Mesendoderm (in vitro differentiated cells): ENCODE measurements around the gene OPRL1.

ENCODE experiments used
- DNase-seq: peaks from one replicate; pipeline ENCODE4 v3.0.0; 2013
- H2AK5ac ChIP-seq: 2 replicates; pipeline ENCODE4 v1.6.1; 2013; ENCODE audit warnings: low read length, inconsistent platforms
- H2BK120ac ChIP-seq: 2 replicates; pipeline ENCODE4 v1.6.1; 2013; ENCODE audit warnings: low read depth, mild to moderate bottlenecking, low read length, moderate library complexity, mixed read lengths
- H2BK15ac ChIP-seq: replicated peaks from 2 replicates; pipeline ENCODE4 v1.6.1; 2013; ENCODE audit warnings: low read depth, mild to moderate bottlenecking, moderate library complexity
- H2BK5ac ChIP-seq: 2 replicates; pipeline ENCODE4 v1.6.1; 2013; ENCODE audit warnings: low read length, inconsistent platforms
- H3K18ac ChIP-seq: 2 replicates; pipeline ENCODE4 v1.6.1; 2013; ENCODE audit warnings: mild to moderate bottlenecking, low read length, mixed read lengths
- H3K23ac ChIP-seq: one replicate; pipeline ENCODE4 v1.6.1; 2013; ENCODE audit warnings: low read length
- H3K27ac ChIP-seq: 2 replicates; pipeline ENCODE4 v1.5.1; 2013; ENCODE audit warnings: low read depth, mild to moderate bottlenecking, inconsistent platforms, low read length, moderate library complexity
- H3K27me3 ChIP-seq: 2 replicates; pipeline ENCODE4 v1.6.1; 2013; ENCODE audit warnings: low read length, control low read depth, mild to moderate bottlenecking, inconsistent platforms; ENCODE audit not compliant: insufficient read depth, poor library complexity
- H3K36me3 ChIP-seq: 2 replicates; pipeline ENCODE4 v1.6.1; 2013; ENCODE audit warnings: low read length, inconsistent platforms; ENCODE audit not compliant: control insufficient read depth, insufficient read depth
- H3K4ac ChIP-seq: one replicate; pipeline ENCODE4 v1.6.1; 2013; ENCODE audit warnings: low read depth, mild to moderate bottlenecking, low read length, moderate library complexity
- H3K4me1 ChIP-seq: 2 replicates; pipeline ENCODE4 v1.6.1; 2013; ENCODE audit warnings: low read depth, low read length, inconsistent platforms; ENCODE audit not compliant: control insufficient read depth
- H3K4me2 ChIP-seq: 2 replicates; pipeline ENCODE4 v1.6.1; 2013; ENCODE audit warnings: low read length
- H3K4me3 ChIP-seq: 2 replicates; pipeline ENCODE4 v1.5.1; 2013; ENCODE audit warnings: mild to moderate bottlenecking, low read length
- H3K56ac ChIP-seq: one replicate; pipeline ENCODE4 v1.6.1; 2013; ENCODE audit warnings: low read length
- H3K79me1 ChIP-seq: 2 replicates; pipeline ENCODE4 v1.6.1; 2013; ENCODE audit warnings: low read length, inconsistent platforms
- H3K79me2 ChIP-seq: 2 replicates; pipeline ENCODE4 v1.6.1; 2013; ENCODE audit warnings: mild to moderate bottlenecking, low read length; ENCODE audit not compliant: control insufficient read depth, insufficient read depth
- H3K9ac ChIP-seq: 2 replicates; pipeline ENCODE4 v1.6.1; 2013; ENCODE audit warnings: low read length, inconsistent platforms
- H4K5ac ChIP-seq: one replicate; pipeline ENCODE4 v1.6.1; 2013; ENCODE audit warnings: low read length
- H4K8ac ChIP-seq: one replicate; pipeline ENCODE4 v1.6.1; 2013; ENCODE audit warnings: low read depth, mild to moderate bottlenecking, control low read depth, low read length, moderate library complexity
- WGBS: extraction: QIAGEN DNeasy Blood & Tissue Kit; methylation state at CpG from one replicate; pipeline ENCODE4 v1.1.7; 2013; ENCODE audit warnings: low lambda C conversion rate, missing lambda C conversion rate; ENCODE audit not compliant: insufficient coverage; ENCODE audit errors: extremely low coverage; 5-methylcytosine and 5-hydroxymethylcytosine counted together

Gene OPRL1

DNA sequence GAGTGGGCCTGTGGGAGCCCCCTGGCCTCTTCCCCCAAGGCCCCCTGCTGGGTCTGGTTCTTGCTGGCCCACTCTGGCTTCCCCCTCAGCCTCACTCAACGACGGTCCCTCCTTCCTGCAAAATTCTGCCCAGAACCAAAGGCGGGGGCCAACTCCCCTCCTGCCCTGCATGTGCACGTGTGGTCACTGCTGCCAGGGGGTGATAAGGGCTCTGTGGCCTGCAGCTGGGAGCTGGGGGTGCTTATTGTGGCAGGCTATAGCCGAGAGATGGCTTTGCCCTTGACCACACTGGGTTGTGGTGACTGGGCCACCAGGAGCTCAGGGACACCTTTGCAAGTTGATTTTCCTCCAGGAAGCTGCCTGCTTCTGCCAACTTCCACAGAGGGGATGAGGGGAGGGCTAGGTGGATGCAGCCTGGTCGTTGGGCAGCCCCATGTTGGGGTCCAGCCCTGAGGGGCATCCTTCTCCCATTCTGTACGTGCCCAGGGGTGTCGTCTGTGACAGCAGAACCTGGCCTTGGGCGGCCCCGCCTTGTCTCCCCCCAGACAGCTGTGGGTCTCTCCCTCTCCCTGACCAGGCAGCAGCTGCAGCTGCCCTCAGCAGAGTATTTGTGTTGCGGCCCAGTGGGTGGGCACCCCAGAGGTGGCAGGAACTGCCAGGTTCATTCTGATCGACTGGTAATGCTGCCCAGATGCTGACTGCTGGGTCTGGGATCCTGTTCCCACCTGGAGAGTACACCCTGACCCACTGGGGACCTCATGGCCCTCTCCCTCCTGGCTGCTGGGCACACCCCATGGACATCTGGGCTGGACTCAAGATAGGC, 11.3 kb upstream of the OPRL1 start:
- H3K23ac ChIP-seq = no peak overlapping the region
- H3K27ac ChIP-seq = no peak overlapping the region
- no peak overlapping the region for H2BK5ac ChIP-seq
- H3K27me3 ChIP-seq = no peaks in the 10 kb centered on the region
- no peak overlapping the region for H4K5ac ChIP-seq
- no peak overlapping the region for H2AK5ac ChIP-seq
- no peak overlapping the region for H4K8ac ChIP-seq
- H3K79me2 ChIP-seq = no peaks in the 10 kb centered on the region
- no peak overlapping the region for H3K56ac ChIP-seq
- no peak overlapping the region for H2BK120ac ChIP-seq
- no CpG with 5 or more reads among the region's 12 CpGs for WGBS
- H3K79me1 ChIP-seq = peaks cover 2% of the 10 kb centered on the region
- H3K9ac ChIP-seq = no peak overlapping the region
- no peak overlapping the region for H2BK15ac ChIP-seq
- H3K18ac ChIP-seq = no peak overlapping the region
- no peaks in the 10 kb centered on the region for H3K36me3 ChIP-seq
- no peak overlapping the region for H3K4ac ChIP-seq
- no peak overlapping the region for H3K4me2 ChIP-seq
- H3K4me1 ChIP-seq = peaks cover 3% of the 10 kb centered on the region
- DNase-seq = no peak
- no peak overlapping the region for H3K4me3 ChIP-seq

DNA sequence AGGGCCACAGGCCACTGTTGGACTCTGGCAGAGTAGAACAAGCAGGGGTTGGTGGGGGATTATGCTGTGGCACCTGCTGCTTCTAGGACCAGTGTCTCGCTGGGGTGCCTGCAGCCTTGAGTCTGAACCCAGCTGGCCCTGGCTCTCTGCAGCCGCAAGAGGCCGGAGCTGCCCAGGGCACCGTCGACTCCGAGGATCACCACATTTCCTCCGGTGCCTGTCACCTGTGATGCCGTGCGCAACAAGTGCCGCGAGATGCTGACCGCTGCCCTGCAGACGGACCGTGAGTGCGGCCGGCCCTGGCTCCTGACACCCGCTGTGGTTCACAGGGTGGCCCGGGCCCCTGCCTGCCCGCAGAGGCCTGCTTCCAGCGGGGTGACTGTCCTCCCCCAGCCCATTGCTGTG, 10.7 kb upstream of the OPRL1 start:
- no peak overlapping the region for H3K4me3 ChIP-seq
- H3K27me3 ChIP-seq = no peaks in the 10 kb centered on the region
- H4K5ac ChIP-seq = no peak overlapping the region
- H4K8ac ChIP-seq = no peak overlapping the region
- H3K4ac ChIP-seq = no peak overlapping the region
- no peaks in the 10 kb centered on the region for H3K79me2 ChIP-seq
- no peak overlapping the region for H2BK120ac ChIP-seq
- H2BK5ac ChIP-seq = no peak overlapping the region
- no peak for DNase-seq
- H3K56ac ChIP-seq = no peak overlapping the region
- no peak overlapping the region for H2AK5ac ChIP-seq
- no peak overlapping the region for H3K9ac ChIP-seq
- no peaks in the 10 kb centered on the region for H3K4me1 ChIP-seq
- H3K18ac ChIP-seq = no peak overlapping the region
- H2BK15ac ChIP-seq = no peak overlapping the region
- no peaks in the 10 kb centered on the region for H3K36me3 ChIP-seq
- H3K79me1 ChIP-seq = no peaks in the 10 kb centered on the region
- H3K23ac ChIP-seq = no peak overlapping the region
- H3K27ac ChIP-seq = no peak overlapping the region
- no CpG with 5 or more reads among the region's 20 CpGs for WGBS
- no peak overlapping the region for H3K4me2 ChIP-seq

DNA sequence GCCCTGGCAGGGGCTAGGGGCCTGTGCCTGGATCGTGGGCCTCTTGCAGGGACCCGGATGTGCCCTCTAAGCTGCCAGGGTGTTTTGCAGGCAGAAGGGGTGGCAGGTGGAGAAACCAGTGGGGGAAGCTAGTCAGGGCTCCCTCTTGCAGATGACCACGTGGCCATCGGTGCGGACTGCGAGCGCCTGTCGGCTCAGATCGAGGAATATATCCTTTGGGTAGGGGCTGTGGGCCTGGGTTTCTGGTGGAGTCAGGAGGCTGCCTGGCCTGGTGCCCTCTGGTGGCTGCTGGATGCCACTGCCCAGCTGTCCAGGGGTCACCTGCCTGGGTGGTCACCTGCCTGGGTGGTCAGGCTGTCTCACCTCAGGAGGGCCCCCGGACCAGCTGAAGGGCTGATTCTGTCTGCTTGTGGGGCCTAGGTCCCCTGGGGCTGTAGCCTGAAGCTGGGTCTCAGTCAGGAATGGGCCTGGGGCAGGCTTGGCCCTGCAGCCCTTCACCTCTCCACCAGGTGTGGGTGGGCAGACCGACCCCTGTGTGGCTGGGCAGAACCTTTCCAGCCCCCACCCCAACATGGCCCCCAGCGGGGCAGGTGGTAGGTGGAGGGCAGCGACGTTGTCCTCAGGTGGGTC, 10.2 kb upstream of the OPRL1 start:
- Histone ChIP-seq H2BK15ac (no peak overlapping the region), H4K8ac (no peak overlapping the region), H3K27ac (no peak overlapping the region), H2BK120ac (no peak overlapping the region), H3K56ac (no peak overlapping the region), H2BK5ac (no peak overlapping the region), H3K36me3 (no peaks in the 10 kb centered on the region), H3K9ac (no peak overlapping the region), H4K5ac (no peak overlapping the region), H3K79me2 (no peaks in the 10 kb centered on the region), H3K27me3 (no peaks in the 10 kb centered on the region), H3K79me1 (no peaks in the 10 kb centered on the region), H3K4me2 (no peak overlapping the region), H3K4ac (no peak overlapping the region), H3K4me3 (no peak overlapping the region), H3K18ac (no peak overlapping the region), H3K4me1 (no peaks in the 10 kb centered on the region), H3K23ac (no peak overlapping the region), H2AK5ac (no peak overlapping the region)
- DNase-seq = peak; percentile 60
- WGBS = no CpG with 5 or more reads among the region's 14 CpGs

DNA sequence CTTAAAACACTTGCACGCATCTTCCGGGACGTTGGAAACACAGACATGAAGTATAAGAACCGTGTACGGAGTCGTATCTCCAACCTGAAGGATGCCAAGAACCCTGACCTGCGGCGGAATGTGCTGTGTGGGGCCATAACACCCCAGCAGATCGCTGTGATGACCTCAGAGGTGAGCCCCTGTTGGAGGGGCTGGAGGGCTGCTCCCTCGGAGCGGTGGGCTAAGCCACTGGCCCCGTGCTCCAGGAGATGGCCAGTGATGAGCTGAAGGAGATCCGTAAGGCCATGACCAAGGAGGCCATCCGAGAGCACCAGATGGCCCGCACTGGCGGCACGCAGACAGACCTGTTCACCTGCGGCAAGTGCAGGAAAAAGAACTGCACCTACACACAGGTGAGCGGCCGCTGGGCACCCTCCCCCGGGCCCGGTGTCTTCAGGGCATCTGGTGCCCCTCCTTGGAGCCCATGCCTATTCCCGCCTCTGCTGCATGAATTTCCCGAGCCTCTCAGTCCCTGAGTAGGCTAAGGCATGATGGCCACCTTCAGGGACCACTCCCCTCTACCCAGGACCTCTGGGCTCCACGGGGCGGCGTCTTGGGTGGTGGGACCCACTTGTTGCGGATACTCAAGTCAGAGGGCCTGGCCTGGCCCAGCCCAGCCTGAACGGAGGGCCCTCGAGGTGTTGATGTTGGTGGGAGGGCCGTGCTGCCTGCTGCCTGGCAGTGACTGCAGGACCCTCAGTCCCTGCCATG, 9.5 kb upstream of the OPRL1 start:
- Histone ChIP-seq H3K4me3 (no peak overlapping the region), H3K36me3 (no peaks in the 10 kb centered on the region), H2BK15ac (no peak overlapping the region), H3K4ac (no peak overlapping the region), H3K23ac (no peak overlapping the region), H2BK120ac (no peak overlapping the region), H2AK5ac (no peak overlapping the region), H4K8ac (no peak overlapping the region), H3K56ac (no peak overlapping the region), H3K27ac (no peak overlapping the region), H3K4me1 (no peaks in the 10 kb centered on the region), H3K79me1 (no peaks in the 10 kb centered on the region), H2BK5ac (no peak overlapping the region), H3K9ac (no peak overlapping the region), H3K79me2 (no peaks in the 10 kb centered on the region), H4K5ac (no peak overlapping the region), H3K18ac (no peak overlapping the region), H3K27me3 (no peaks in the 10 kb centered on the region), H3K4me2 (no peak overlapping the region)
- WGBS = no CpG with 5 or more reads among the region's 31 CpGs
- no peak for DNase-seq

DNA sequence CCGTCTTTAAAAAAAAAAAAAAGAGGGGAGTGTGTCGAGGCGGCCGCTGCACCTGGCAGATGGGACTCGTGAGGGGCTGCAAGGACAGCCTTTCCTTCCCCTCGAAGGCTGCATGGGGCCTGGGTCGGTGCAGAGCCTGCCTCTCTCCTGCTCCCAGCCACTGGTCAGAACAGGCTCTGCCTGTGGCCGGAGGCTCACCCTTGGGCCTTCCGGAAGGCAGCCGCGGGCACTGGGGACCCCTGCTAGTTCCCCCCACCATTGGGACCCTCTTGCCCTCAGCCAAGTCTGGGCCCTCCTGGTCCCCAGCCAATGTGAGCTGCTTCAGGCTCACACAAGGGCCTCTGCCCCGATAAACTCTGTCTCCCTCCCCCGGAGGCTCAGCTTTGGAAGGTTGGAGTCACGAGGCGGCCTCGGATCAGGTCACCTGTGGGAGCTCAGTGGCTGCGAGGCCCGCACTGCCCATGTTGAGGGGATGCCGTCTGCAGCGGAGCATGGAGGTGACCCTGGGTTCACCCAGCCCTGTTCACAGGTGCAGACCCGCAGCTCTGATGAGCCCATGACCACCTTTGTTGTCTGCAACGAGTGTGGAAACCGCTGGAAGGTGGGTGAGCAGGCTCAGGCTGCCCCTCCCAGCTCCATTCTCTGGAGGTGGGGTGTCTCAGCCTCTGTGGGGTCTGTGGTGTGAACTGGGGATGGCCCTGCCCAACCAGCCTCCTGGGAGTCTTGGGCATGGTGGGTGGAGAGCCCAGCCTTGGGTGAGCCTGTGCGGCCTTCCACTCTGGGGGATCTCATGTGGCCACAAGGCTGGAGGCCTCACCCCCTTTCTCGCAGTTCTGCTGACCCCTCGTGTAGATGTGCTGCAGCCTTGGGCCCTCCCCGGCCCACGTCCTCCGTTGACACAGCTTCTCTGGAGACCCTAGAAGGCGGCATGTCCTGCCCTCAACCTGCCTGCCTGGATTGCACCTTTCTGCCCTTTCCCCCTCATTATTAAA, 8.2 kb upstream of the OPRL1 start:
- Histone ChIP-seq H2BK15ac (no peak overlapping the region), H4K8ac (no peak overlapping the region), H3K79me2 (no peaks in the 10 kb centered on the region), H3K23ac (no peak overlapping the region), H3K27ac (no peak overlapping the region), H2BK120ac (no peak overlapping the region), H3K27me3 (no peaks in the 10 kb centered on the region), H3K56ac (no peak overlapping the region), H3K79me1 (no peaks in the 10 kb centered on the region), H3K4me3 (no peak overlapping the region), H3K36me3 (no peaks in the 10 kb centered on the region), H3K4me1 (no peaks in the 10 kb centered on the region), H2AK5ac (no peak overlapping the region), H4K5ac (no peak overlapping the region), H3K18ac (no peak overlapping the region), H3K4ac (no peak overlapping the region), H2BK5ac (no peak overlapping the region), H3K9ac (no peak overlapping the region), H3K4me2 (no peak overlapping the region)
- WGBS = no CpG with 5 or more reads among the region's 30 CpGs
- no peak for DNase-seq
